PC-3 (cell line): ENCODE measurements around the gene LRRC41. TPM values are rescaled to one million over a fixed set of nuclear protein-coding genes. Genes with fewer than 3 reads are reported as not detected.
"Not testable (repeated sequence)": the region's sequence is repeated elsewhere in the genome, so short reads cannot be mapped to it uniquely, and the experiment has no call there.

Experiments used
- ATAC-seq: fragments of 200-7000 bp; cut with Tn5 transposase; 2 replicates; pipeline ENCODE4 v1.9.1; 2020; ENCODE audit warnings: mild to moderate bottlenecking, moderate library complexity
- BruUV-seq: library from RNA; stranded (reverse); fragments of 400-500 nt; replicated peaks from 2 replicates; lab custom pipeline; 2021; lab: Mats Ljungman, UMichigan
- CTCF ChIA-PET: fragments of 300-600 bp; sonication (Branson Sonifier 250); formaldehyde crosslinking; loops from one replicate; lab custom pipeline; 2022; ENCODE audit warnings: antibody characterized with exemption; lab: Charles Lee
- POLR2A ChIA-PET: fragments of 300-600 bp; sonication (Branson Sonifier 250); formaldehyde crosslinking; loops from one replicate; lab custom pipeline; 2022; ENCODE audit warnings: antibody characterized with exemption; ENCODE audit not compliant: unreplicated experiment; lab: Charles Lee
- DNase-seq: peaks from one replicate; pipeline ENCODE4 v3.0.0-alpha.2; 2015
- H2AFZ ChIP-seq: fragments of 300-600 bp; sonication (generic); 2 replicates; pipeline ENCODE4 v1.6.0; 2016; ENCODE audit warnings: antibody characterized with exemption, low read length
- H3F3A ChIP-seq: fragments of 300-600 bp; sonication (generic); one replicate; pipeline ENCODE4 v1.6.0; 2017; ENCODE audit warnings: antibody characterized with exemption, low read length, control low read depth, mild to moderate bottlenecking; ENCODE audit not compliant: unreplicated experiment
- H3K27ac ChIP-seq: fragments of 300-600 bp; sonication (generic); 2 replicates; pipeline ENCODE4 v1.5.1; 2016; ENCODE audit warnings: mild to moderate bottlenecking, low read length
- H3K27me3 ChIP-seq: fragments of 300-600 bp; sonication (generic); 2 replicates; pipeline ENCODE4 v1.6.1; 2016; ENCODE audit warnings: low read length, mixed read lengths
- H3K36me3 ChIP-seq: fragments of 300-600 bp; sonication (generic); 2 replicates; pipeline ENCODE4 v1.6.1; 2016; ENCODE audit warnings: low read depth, mixed run types, low read length, mixed read lengths
- H3K4me1 ChIP-seq: fragments of 300-600 bp; sonication (generic); 2 replicates; pipeline ENCODE4 v1.5.1; 2016; ENCODE audit warnings: low read length; ENCODE audit not compliant: insufficient read depth
- H3K4me2 ChIP-seq: fragments of 300-600 bp; sonication (generic); 2 replicates; pipeline ENCODE4 v1.6.0; 2016; ENCODE audit warnings: low read length
- H3K4me3 ChIP-seq: fragments of 300-600 bp; sonication (generic); 2 replicates; pipeline ENCODE4 v1.5.1; 2016; ENCODE audit warnings: mild to moderate bottlenecking, low read length, mixed read lengths
- H3K79me2 ChIP-seq: fragments of 300-600 bp; sonication (generic); 2 replicates; pipeline ENCODE4 v1.6.1; 2017; ENCODE audit warnings: low read length, mixed read lengths
- H3K9ac ChIP-seq: fragments of 300-600 bp; sonication (generic); 2 replicates; pipeline ENCODE4 v1.6.0; 2016; ENCODE audit warnings: mild to moderate bottlenecking, low read length
- H3K9me2 ChIP-seq: fragments of 300-600 bp; sonication (generic); replicated peaks from 2 replicates; pipeline ENCODE4 v1.6.1; 2016; ENCODE audit warnings: mixed run types, low read length, mixed read lengths
- H3K9me3 ChIP-seq: fragments of 300-600 bp; sonication (generic); 2 replicates; pipeline ENCODE4 v1.6.1; 2016; ENCODE audit warnings: low read length, mixed read lengths
- H4K20me1 ChIP-seq: fragments of 300-600 bp; sonication (generic); 2 replicates; pipeline ENCODE4 v1.6.1; 2016; ENCODE audit warnings: low read length, mixed read lengths
- CTCF ChIP-seq: fragments of 300-600 bp; sonication (generic); conservative IDR thresholded peaks from 2 replicates; pipeline ENCODE4 v1.5.1; 2017; ENCODE audit warnings: antibody characterized with exemption, low read depth, mild to moderate bottlenecking, low read length
- EZH2 ChIP-seq: fragments of 300-600 bp; sonication (generic); IDR thresholded peaks from one replicate; pipeline ENCODE4 v1.6.1; 2017; ENCODE audit warnings: antibody characterized with exemption, mild to moderate bottlenecking, low read length; ENCODE audit not compliant: unreplicated experiment
- EZH2phosphoT487 ChIP-seq: fragments of 300-600 bp; sonication (generic); IDR thresholded peaks from 2 replicates; pipeline ENCODE4 v1.6.1; 2018; ENCODE audit warnings: mild to moderate bottlenecking, antibody characterized with exemption, low read length, borderline replicate concordance
- intact Hi-C: fragments of 100-400 bp; cut with micrococcal nuclease; formaldehyde crosslinking; loops from 2 replicates; pipeline ENCODE4 v1.9.0; 2023
- total RNA-seq: library from RNA; depleted of rRNA; stranded (reverse); fragments of >200 nt; gene quantifications from 2 replicates; pipeline ENCODE4 v1.2.3, GENCODE V29; 2014

LRRC41 gene
- total RNA-seq, 1 experiment from 2014 or later, result 52.7 TPM

- Histone ChIP-seq H4K20me1 (no peaks in the 10 kb centered on the region), H3K4me2 (no peak overlapping the region), H3K9me3 (no peaks in the 10 kb centered on the region), H2AFZ (no peak overlapping the region), H3K27me3 (no peaks in the 10 kb centered on the region), H3K4me3 (no peak overlapping the region), H3K36me3 (no peaks in the 10 kb centered on the region), H3K79me2 (peaks cover 2% of the 10 kb centered on the region), H3F3A (no peaks in the 10 kb centered on the region), H3K9me2 (no peaks in the 10 kb centered on the region), H3K9ac (no peak overlapping the region), H3K27ac (no peak overlapping the region), H3K4me1 (peaks cover 7% of the 10 kb centered on the region; the same call in 1 of the 2 replicates)
- ChIA-PET CTCF (no interaction called here), POLR2A (no interaction called here)
- no peak for ATAC-seq
- intact Hi-C loops, result loop anchor here (10.0 kb wide), 1 partner anchor 62 kb away; the partner anchor contains the start of genes LRRC41 and UQCRH
- DNase-seq, result no peak
- no peak for TF ChIP-seq EZH2phosphoT487
- no peak for TF ChIP-seq CTCF
- no peak for TF ChIP-seq EZH2
- BruUV-seq, result no TSS peak
Observed at GRCh38 chr1:46242918-46243317, 60.5 kb downstream of the LRRC41 start.

- H3K9ac ChIP-seq, H3K27me3 ChIP-seq, ATAC-seq, H3F3A ChIP-seq, H3K36me3 ChIP-seq, CTCF ChIA-PET, H3K4me2 ChIP-seq, POLR2A ChIA-PET, H4K20me1 ChIP-seq, H3K9me3 ChIP-seq, H3K4me1 ChIP-seq, H3K27ac ChIP-seq, DNase-seq, H3K4me3 ChIP-seq, H3K79me2 ChIP-seq, BruUV-seq, H3K9me2 ChIP-seq, H2AFZ ChIP-seq: not testable (repeated sequence)
- intact Hi-C loops, result loop anchor here (10.0 kb wide), 1 partner anchor 63 kb away; the partner anchor contains the start of genes LRRC41 and UQCRH
Observed at GRCh38 chr1:46241733-46242132, 61.7 kb downstream of the LRRC41 start.

GRCh38 chr1:46238865-46239264, 64.6 kb downstream of the LRRC41 start:
- DNase-seq, H3K9me3 ChIP-seq, H3K9me2 ChIP-seq, POLR2A ChIA-PET, H3K27me3 ChIP-seq, BruUV-seq, H3K4me2 ChIP-seq, H4K20me1 ChIP-seq, H3K36me3 ChIP-seq, H2AFZ ChIP-seq, H3K9ac ChIP-seq, intact Hi-C loops, H3K79me2 ChIP-seq, CTCF ChIA-PET, H3K4me1 ChIP-seq, ATAC-seq, H3F3A ChIP-seq, H3K27ac ChIP-seq, H3K4me3 ChIP-seq: not testable (repeated sequence)

GRCh38 chr1:46236882-46237281, 66.5 kb downstream of the LRRC41 start:
- no peaks in the 10 kb centered on the region for H4K20me1 ChIP-seq
- H2AFZ ChIP-seq, result no peak overlapping the region
- H3K9me2 ChIP-seq, result no peaks in the 10 kb centered on the region
- DNase-seq (no peak), ATAC-seq (no peak)
- ChIA-PET POLR2A (no interaction called here), CTCF (no interaction called here)
- peaks cover 7% of the 10 kb centered on the region; the same call in 1 of the 2 replicates for H3K9me3 ChIP-seq
- H3F3A ChIP-seq, result no peaks in the 10 kb centered on the region
- no peaks in the 10 kb centered on the region for H3K27me3 ChIP-seq
- H3K4me3 ChIP-seq, result no peak overlapping the region
- no peaks in the 10 kb centered on the region for H3K36me3 ChIP-seq
- TF ChIP-seq EZH2 (no peak), CTCF (no peak), EZH2phosphoT487 (no peak)
- H3K9ac ChIP-seq, result no peak overlapping the region
- intact Hi-C loops, result no loop called here
- H3K27ac ChIP-seq, result no peak overlapping the region
- no peaks in the 10 kb centered on the region for H3K4me1 ChIP-seq
- no peak overlapping the region for H3K4me2 ChIP-seq
- BruUV-seq, result no TSS peak
- no peaks in the 10 kb centered on the region for H3K79me2 ChIP-seq

GRCh38 chr1:46231231-46231630, 72.2 kb downstream of the LRRC41 start:
- ATAC-seq, intact Hi-C loops, H3K27ac ChIP-seq: not testable (repeated sequence)

More at GRCh38 chr1:46231231-46231630, 72.2 kb downstream of the LRRC41 start:
- H3K4me3 ChIP-seq, H3K4me2 ChIP-seq, H4K20me1 ChIP-seq, BruUV-seq, POLR2A ChIA-PET, H3F3A ChIP-seq, H3K27me3 ChIP-seq, H3K79me2 ChIP-seq, H3K36me3 ChIP-seq, H3K9me3 ChIP-seq, H3K9ac ChIP-seq, CTCF ChIA-PET, H3K4me1 ChIP-seq, DNase-seq, H2AFZ ChIP-seq, H3K9me2 ChIP-seq: not testable (repeated sequence)
